ENCODE measurements around the gene LIF.

Gene LIF

DNA sequence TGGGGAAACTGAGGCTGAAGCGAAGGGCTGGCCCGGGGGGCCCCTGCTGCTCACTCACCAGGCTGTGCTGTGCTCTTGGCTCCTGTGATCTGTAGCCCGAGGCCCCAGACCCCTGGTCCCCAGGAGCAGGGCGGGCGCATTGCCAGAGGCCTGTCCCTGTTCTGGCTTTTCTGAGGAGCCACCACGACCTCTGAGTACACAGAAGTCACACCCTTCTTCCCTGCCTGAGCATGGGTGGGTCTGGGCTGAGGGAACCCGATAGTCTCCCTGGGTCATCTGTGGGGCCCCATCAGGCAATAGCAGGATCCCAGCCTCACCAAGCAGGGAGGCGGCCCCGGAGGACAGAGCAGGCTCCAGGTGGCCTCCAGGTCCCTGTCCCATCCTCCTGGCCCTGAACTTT is 37.6 kb upstream of the LIF start:
- no peak for DNase-seq (ENCODE audit: low read depth)

DNA sequence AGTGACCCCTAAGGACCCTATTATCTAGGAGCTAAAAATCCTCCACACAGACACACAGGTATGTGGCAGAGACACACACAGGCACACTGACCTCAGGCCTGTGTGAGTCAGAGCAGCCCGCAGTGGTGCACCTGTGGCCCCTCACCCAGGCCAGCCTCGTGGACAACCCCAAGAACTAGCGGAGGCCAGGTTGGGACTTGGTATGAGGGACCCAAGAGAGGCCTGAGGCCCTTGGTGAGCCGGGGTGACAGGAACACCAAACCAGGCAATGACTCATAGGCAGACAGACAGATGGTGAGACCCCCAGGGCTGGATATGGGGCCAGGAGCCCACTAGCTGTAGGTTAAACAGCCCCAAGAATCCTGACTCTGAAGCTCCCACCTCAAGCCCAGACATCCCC is 36.8 kb upstream of the LIF start:
- DNase-seq (ENCODE audit: low read depth), result no peak

DNA sequence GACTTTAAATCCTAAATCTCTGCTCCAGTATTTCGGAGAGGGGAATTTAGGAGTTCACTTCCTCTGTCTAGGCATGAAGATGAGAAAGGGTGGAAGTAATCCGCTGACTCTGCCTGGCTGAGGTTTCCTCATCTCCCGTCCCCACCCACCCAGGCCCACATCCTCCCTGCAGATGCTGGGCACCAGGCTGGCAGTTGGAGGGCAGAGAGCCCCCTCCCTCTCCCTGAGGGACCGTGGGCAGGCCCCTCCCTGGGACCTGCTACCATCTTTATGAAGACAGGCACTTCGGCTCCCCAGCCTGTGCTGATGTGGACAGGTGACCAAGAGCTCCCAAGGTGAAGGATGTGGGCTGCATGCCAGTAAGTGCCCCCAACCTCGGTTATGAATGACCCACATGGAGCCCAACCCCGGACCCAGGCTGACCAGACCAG is 36.1 kb upstream of the LIF start:
- no peak for DNase-seq (ENCODE audit: low read depth)

- peak; percentile 67 for DNase-seq (ENCODE audit: low read depth)
These were observed 33.9 kb upstream of the LIF start for GRCh38 chr22:30280505-30280904.

GRCh38 chr22:30279932-30280331 is 33.4 kb upstream of the LIF start:
- no peak for DNase-seq (ENCODE audit: low read depth)

GRCh38 chr22:30279046-30279788 is 32.7 kb upstream of the LIF start:
- DNase-seq (ENCODE audit: low read depth), result no peak

GRCh38 chr22:30277547-30278344 is 31.2 kb upstream of the LIF start:
- peak; percentile 70 for DNase-seq (ENCODE audit: low read depth)

GRCh38 chr22:30276039-30276438 is 29.5 kb upstream of the LIF start:
- no peak for DNase-seq (ENCODE audit: low read depth)

DNA sequence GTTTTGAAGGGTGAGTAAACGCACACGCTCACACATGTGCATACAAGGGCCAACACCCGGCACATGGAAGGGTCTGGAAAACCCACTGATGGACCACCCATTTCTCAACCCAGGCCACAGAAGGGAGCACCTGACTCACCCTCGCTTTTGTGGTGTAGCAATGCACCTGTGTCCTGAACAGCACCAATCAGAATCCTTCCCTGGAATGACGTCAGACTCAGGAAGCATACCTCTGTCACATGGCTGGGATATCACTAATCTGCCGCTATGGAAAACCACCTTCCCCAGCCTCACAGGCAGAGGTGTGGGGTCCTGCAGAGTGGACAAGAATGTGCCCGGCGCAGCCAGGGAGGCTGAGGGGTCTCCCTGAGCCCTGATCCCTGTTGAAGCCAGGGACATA is 29.1 kb upstream of the LIF start:
- DNase-seq (ENCODE audit: low read depth), result no peak

GRCh38 chr22:30274437-30274812 is 27.9 kb upstream of the LIF start:
- no peak for DNase-seq (ENCODE audit: low read depth)

- no peak for DNase-seq (ENCODE audit: low read depth)
These were observed 27.3 kb upstream of the LIF start for GRCh38 chr22:30273711-30274436.

DNA sequence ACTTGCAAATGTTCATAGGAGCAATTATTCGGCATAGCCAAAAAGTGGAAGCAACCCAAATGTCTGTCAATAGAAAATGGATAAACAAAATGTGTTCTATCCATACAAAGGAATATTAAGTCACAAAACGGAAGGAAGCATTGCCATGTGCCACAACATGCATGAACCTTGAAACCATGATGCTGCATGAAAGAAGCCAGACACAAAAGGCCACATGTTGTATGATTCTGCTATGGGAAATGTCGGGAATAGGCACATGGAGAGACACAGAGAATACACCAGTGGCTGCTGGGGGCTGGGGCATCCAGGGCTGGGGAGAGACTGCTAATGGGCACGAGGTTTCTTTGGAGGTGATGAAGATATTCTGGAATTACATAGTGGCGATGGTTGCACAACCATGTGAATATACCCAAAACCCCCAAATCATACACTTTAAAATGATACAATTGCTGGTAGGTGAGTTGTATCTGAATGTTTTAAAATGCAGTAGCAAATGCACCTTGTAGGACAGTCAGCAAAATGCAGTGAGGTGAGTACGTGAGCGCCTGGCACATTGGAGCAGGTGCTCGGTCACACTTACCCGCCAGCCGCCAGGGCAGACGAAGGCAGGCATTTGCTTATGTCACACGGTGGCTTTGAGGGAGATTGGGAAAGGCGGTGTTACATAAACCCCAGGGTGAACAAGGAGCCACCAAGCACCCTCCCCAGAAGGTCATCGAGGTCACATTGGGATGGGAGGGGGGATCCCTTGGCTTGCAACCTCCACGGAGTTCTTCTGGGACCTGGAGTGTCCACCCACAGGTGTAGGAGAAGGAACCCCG is 26.4 kb upstream of the LIF start:
- DNase-seq (ENCODE audit: low read depth), result no peak

GRCh38 chr22:30270832-30271231 is 24.3 kb upstream of the LIF start:
- DNase-seq (ENCODE audit: low read depth), result peak; percentile 69

- DNase-seq (ENCODE audit: low read depth), result no peak
These were observed 21.8 kb upstream of the LIF start for GRCh38 chr22:30268331-30268730.

DNA sequence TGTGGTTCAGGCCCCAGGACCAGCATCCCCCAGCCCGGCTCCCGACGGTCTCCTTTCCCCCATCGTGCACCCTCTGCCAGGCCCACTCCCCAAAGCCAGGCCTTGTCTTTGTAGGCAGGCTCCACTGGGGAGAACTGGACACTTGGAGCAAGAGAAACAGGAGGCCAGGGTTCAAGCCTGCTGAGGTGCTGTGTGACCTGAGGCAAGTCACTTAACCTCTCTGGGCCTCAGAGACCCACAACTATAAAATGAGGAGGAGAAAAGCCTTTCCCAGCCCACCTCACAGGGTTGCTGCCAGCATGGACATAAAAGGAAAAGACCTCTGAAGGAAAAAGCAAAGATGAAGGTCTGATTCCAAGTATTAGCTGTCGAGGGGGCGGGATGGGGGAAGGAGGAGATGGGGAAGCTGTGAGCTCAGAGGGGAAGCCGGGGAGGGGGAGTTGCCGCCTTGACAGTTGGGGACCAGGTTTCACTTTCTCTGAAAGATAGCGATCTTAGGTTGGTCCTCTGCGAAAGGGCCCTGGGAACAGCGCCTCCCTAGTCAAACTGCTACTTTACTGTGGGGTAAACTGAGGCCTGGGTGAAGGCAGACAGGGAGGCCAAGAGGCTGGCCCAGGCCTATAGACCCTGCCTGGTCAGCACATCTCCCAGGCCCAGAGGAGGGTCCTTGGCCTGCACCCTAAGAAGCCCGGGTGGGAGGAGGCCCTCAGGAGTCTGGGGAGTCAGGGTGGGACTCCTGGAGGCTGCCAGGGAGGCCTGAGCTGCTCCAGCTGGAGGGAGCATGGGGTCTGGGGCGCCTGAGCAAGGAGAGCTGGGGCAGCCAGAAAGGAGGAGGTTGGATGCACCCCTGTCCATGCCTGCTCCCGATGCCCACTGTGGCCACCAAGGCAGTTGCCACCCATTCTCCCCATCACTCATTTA is 21.1 kb upstream of the LIF start:
- DNase-seq (ENCODE audit: low read depth), result no peak

- DNase-seq (ENCODE audit: low read depth), result no peak
These were observed 20.2 kb upstream of the LIF start, which contains the start of gene OSM for GRCh38 chr22:30266445-30267381. OSM (minus strand) TSS chr22:30266851; CDS start chr22:30266799, 52 bp downstream.

GRCh38 chr22:30265823-30266444 is 19.4 kb upstream of the LIF start:
- DNase-seq (ENCODE audit: low read depth), result no peak

- DNase-seq (ENCODE audit: low read depth), result no peak
These were observed 18.7 kb upstream of the LIF start for GRCh38 chr22:30265131-30265720.

GRCh38 chr22:30263883-30264282 is 17.3 kb upstream of the LIF start:
- DNase-seq (ENCODE audit: low read depth), result no peak
